Ascending aorta (tissue), 2 donors: Measurements from ENCODE around the gene FIG4. TPM values are rescaled to one million over a fixed set of nuclear protein-coding genes. Genes with fewer than 3 reads are reported as not detected.
A peak's percentile ranks its signal among the peaks of the same experiment; 100 is the strongest.
"Not testable (repeated sequence)": the region's sequence is repeated elsewhere in the genome, so short reads cannot be mapped to it uniquely, and the experiment has no call there.

Source experiments
- DNase-seq, 2 donors: peaks; one replicate each; pipeline ENCODE4 v3.0.0-alpha.2; 2019; ENCODE audit warnings: low spot score in 2 of 2
- H3K27ac ChIP-seq, 2 donors: fragments of 200-600 bp; sonication (generic); one replicate each; pipeline ENCODE4 v1.5.1; 2016 to 2017; ENCODE audit warnings: mild to moderate bottlenecking in 1 of 2
- H3K27me3 ChIP-seq: fragments of 200-600 bp; sonication (generic); one replicate; pipeline ENCODE4 v1.5.1; 2017
- H3K36me3 ChIP-seq, 2 donors: fragments of 200-600 bp; sonication (generic); one replicate each; pipeline ENCODE4 v1.5.1; 2016
- H3K4me1 ChIP-seq, 2 donors: fragments of 200-600 bp; sonication (generic); one replicate each; pipeline ENCODE4 v1.5.1; 2016 to 2017; ENCODE audit warnings: mild to moderate bottlenecking in 1 of 2
- H3K4me3 ChIP-seq, 2 donors: fragments of 200-600 bp; sonication (generic); one replicate each; pipeline ENCODE4 v1.5.1; 2016 to 2017; ENCODE audit warnings: mild to moderate bottlenecking in 1 of 2
- H3K9me3 ChIP-seq, 2 donors: fragments of 200-600 bp; sonication (generic); one replicate each; pipeline ENCODE4 v1.5.1; 2016
- intact Hi-C: fragments of 100-400 bp; cut with DNase I; formaldehyde crosslinking; loops from one replicate; pipeline ENCODE4 v1.15.1; 2023
- total RNA-seq: library from RNA; depleted of rRNA; stranded (reverse); fragments of >200 nt; gene quantifications from one replicate; pipeline ENCODE4 v1.1.0, GENCODE V29; 2016
- TF ChIP-seq, protein P1 (sequence below), 3 experiments: fragments of 200-600 bp in 2 of 3; fragments of 450-650 bp in 1 of 3; sonication (generic) in 2 of 3; IDR thresholded peaks; one replicate each; pipeline ENCODE4 v1.5.1; 2016 to 2019; ENCODE audit warnings: antibody characterized with exemption in 3 of 3, mild to moderate bottlenecking in 1 of 3, moderate library complexity in 1 of 3

The FIG4 gene
- total RNA-seq, 1 donor from 2014 or later = 27.9 TPM

GRCh38 chr6:109678240-109678639 is 12.9 kb upstream of the FIG4 start:
- TF ChIP-seq, protein P1, sequence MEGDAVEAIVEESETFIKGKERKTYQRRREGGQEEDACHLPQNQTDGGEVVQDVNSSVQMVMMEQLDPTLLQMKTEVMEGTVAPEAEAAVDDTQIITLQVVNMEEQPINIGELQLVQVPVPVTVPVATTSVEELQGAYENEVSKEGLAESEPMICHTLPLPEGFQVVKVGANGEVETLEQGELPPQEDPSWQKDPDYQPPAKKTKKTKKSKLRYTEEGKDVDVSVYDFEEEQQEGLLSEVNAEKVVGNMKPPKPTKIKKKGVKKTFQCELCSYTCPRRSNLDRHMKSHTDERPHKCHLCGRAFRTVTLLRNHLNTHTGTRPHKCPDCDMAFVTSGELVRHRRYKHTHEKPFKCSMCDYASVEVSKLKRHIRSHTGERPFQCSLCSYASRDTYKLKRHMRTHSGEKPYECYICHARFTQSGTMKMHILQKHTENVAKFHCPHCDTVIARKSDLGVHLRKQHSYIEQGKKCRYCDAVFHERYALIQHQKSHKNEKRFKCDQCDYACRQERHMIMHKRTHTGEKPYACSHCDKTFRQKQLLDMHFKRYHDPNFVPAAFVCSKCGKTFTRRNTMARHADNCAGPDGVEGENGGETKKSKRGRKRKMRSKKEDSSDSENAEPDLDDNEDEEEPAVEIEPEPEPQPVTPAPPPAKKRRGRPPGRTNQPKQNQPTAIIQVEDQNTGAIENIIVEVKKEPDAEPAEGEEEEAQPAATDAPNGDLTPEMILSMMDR (IDR thresholded peaks at IDR 0.05) = no peak
- H3K36me3 ChIP-seq = no peaks in the 10 kb centered on the region
- no peaks in the 10 kb centered on the region for H3K27me3 ChIP-seq
- H3K27ac ChIP-seq = no peak overlapping the region
- intact Hi-C loops = no loop called here
- no peak for DNase-seq
- H3K4me1 ChIP-seq = no peaks in the 10 kb centered on the region
- H3K9me3 ChIP-seq = no peaks in the 10 kb centered on the region
- no peak overlapping the region for H3K4me3 ChIP-seq

DNA sequence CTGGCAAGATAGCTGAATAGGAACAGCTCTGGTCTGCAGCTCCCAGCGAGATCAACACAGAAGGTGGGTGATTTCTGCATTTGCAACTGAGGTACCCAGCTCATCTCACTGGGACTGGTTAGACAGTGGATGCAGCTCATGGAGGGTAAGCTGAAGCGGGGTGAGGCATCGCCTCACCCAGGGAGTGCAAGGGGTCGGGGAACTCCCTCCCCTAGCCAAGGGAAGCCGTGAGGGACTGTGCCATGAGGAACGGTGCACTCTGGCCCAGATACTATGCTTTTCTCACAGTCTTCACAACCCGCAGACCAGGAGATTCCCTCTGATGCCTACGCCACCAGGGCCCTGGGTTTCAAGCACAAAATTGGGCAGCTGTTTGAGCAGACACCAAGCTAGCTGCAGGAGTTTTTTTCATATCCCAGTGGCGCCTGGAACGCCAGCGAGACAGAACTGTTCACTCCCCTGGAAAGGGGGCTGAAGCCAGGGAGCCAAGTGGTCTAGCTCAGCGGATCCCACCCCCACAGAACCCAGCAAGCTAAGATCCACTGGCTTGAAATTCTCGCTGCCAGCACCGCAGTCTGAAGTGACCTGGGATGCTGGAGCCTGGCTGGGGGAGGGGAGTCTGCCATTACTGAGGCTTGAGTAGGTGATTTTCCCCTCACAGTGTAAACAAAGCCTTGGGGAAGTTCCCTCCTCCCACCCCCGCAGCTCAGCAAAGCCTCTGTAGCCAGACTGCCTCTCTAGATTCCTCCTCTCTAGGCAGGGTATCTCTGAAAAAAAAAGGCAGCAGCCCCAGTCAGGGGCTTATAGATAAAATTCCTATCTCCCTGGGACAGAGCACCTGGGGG is 12.2 kb upstream of the FIG4 start:
- H3K9me3 ChIP-seq, H3K36me3 ChIP-seq, H3K27me3 ChIP-seq, intact Hi-C loops, H3K4me1 ChIP-seq, DNase-seq, H3K27ac ChIP-seq, H3K4me3 ChIP-seq: not testable (repeated sequence)

GRCh38 chr6:109686566-109687265 is 4.4 kb upstream of the FIG4 start:
- TF ChIP-seq, protein P1 (IDR thresholded peaks at IDR 0.05) = no peak
- no peaks in the 10 kb centered on the region for H3K4me1 ChIP-seq
- H3K27me3 ChIP-seq = no peaks in the 10 kb centered on the region
- DNase-seq = no peak
- peak overlapping the region; percentile 11 to 12 for H3K27ac ChIP-seq
- intact Hi-C loops = no loop called here
- H3K4me3 ChIP-seq = no peak overlapping the region
- no peaks in the 10 kb centered on the region for H3K36me3 ChIP-seq
- H3K9me3 ChIP-seq = peaks cover 0 to 5% of the 10 kb centered on the region in 2 donors

GRCh38 chr6:109687271-109687761 is 3.8 kb upstream of the FIG4 start:
- no peaks in the 10 kb centered on the region for H3K36me3 ChIP-seq
- TF ChIP-seq, protein P1 (IDR thresholded peaks at IDR 0.05) = no peak
- H3K4me3 ChIP-seq = no peak overlapping the region
- H3K27me3 ChIP-seq = no peaks in the 10 kb centered on the region
- H3K27ac ChIP-seq = peak overlapping the region in 1 of 2 donors; percentile 11
- H3K9me3 ChIP-seq = peaks cover 0 to 5% of the 10 kb centered on the region in 2 donors
- peak in 1 of 2 donors; percentile 67 for DNase-seq
- H3K4me1 ChIP-seq = no peaks in the 10 kb centered on the region
- intact Hi-C loops = no loop called here

DNA sequence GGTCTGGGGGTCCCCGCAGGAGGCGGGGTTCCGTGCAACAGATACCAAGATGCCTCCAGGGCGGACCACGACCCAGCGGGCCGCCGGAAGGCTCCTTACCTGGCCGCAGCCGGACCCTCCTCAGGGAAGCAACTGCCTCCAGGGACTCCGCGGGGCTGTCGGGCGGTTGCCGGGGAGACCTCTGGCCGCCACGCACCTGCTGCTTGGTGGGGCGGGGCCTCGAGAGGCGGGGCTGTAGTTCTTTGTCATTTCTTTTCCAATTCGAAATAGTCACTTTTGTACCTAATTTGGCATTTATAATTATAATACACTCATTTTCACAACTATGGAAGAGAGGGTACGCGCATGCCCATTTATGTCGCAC is 741 bp upstream of the FIG4 start:
- Histone ChIP-seq H3K4me3 (peak overlapping the region; percentile 65 to 74), H3K27ac (peak overlapping the region; percentile 83 to 90), H3K4me1 (no peaks in the 10 kb centered on the region), H3K9me3 (no peaks in the 10 kb centered on the region), H3K27me3 (no peaks in the 10 kb centered on the region), H3K36me3 (no peaks in the 10 kb centered on the region)
- TF ChIP-seq, protein P1 (IDR thresholded peaks at IDR 0.05) = no peak
- peak in 1 of 2 donors; percentile 73 for DNase-seq
- intact Hi-C loops = loop anchor here (2.0 to 10.0 kb wide), 7 partner anchors 248 to 1616 kb away; partner anchors contain the start of genes AMD1, CDC40, CEP57L1 and DDO

DNA sequence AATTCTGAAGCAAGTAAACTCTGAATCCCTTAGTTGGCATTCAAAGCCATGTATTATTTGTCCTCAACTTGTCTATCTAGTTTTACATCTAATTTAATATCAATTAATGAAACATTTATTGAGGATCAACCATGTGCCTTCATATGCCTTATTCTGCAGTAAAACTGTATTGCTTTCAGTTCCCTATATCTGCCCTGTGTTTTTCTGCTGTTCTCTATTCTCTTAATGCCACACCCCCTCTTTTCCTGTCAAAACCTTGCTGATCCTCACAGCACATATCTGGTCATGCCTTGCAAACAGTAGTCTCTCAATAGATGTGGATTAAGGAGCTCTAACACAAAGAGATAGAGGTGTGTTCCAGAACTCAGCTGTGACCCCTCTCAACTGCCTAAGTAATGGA is 2.0 kb downstream of the FIG4 start:
- no peaks in the 10 kb centered on the region for H3K36me3 ChIP-seq
- intact Hi-C loops = loop anchor here (5.0 to 10.0 kb wide), 6 partner anchors 251 to 1618 kb away; partner anchors contain the start of genes AMD1, CDC40, DDO and OSTM1
- DNase-seq = no peak
- TF ChIP-seq, protein P1 (IDR thresholded peaks at IDR 0.05) = no peak
- no peak overlapping the region for H3K4me3 ChIP-seq
- no peaks in the 10 kb centered on the region for H3K9me3 ChIP-seq
- H3K4me1 ChIP-seq = no peaks in the 10 kb centered on the region
- H3K27ac ChIP-seq = no peak overlapping the region
- H3K27me3 ChIP-seq = no peaks in the 10 kb centered on the region
